ENCODE data around the gene PARK7. TPM values are rescaled to one million over a fixed set of nuclear protein-coding genes. Genes with fewer than 3 reads are reported as not detected.
"Not testable (repeated sequence)": the region's sequence is repeated elsewhere in the genome, so short reads cannot be mapped to it uniquely, and the experiment has no call there.

The PARK7 gene
- total RNA-seq, 1 donor from 2014 or later = 187 TPM

DNA sequence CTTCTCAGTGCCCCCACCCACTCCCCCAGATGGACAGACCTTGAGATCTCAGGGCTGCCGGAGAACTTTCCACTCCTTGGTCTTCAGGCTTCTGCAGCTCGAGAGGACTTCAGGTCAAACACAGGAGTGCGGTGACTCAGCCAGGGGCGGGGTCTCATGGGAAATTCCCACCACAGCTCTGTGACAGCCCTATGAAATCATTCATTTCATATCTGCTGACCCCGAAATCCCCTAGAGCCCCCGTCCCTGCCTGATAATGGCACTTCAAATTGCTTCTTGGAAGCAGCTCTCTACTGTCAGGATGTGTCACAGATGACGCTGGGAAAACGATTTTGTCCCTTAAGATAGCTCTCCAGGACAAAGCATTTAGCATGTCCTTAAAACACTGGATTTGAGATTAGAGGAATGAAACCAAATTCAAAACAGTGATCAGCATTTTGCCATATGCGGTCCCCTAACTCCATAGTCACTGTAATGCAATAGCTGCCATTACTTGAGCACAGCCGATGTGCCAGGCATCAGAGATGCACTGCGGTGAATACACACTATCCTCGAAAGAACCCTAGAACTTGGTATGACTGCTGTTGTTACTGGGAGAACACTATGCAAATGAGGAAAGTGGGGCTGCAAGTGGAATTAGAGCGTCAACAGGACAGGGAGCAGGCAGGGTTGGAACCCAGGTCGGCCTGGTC, 20.6 kb upstream of the PARK7 start, which contains the start of gene TNFRSF9:
Gene TNFRSF9, minus strand, starts transcription at position 95 of the 692 bp plus-strand sequence. CDS start 845 bp downstream, outside the sequence.
- H3K27me3 Mint-ChIP-seq (ENCODE audit: low read depth) = peaks cover 60% of the 10 kb centered on the region
- TF ChIP-seq, protein P1, sequence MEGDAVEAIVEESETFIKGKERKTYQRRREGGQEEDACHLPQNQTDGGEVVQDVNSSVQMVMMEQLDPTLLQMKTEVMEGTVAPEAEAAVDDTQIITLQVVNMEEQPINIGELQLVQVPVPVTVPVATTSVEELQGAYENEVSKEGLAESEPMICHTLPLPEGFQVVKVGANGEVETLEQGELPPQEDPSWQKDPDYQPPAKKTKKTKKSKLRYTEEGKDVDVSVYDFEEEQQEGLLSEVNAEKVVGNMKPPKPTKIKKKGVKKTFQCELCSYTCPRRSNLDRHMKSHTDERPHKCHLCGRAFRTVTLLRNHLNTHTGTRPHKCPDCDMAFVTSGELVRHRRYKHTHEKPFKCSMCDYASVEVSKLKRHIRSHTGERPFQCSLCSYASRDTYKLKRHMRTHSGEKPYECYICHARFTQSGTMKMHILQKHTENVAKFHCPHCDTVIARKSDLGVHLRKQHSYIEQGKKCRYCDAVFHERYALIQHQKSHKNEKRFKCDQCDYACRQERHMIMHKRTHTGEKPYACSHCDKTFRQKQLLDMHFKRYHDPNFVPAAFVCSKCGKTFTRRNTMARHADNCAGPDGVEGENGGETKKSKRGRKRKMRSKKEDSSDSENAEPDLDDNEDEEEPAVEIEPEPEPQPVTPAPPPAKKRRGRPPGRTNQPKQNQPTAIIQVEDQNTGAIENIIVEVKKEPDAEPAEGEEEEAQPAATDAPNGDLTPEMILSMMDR (IDR thresholded peaks at IDR 0.05; ENCODE audit: unreplicated experiment) = no peak
- no peak for DNase-seq (ENCODE audit: low spot score in 2 of 2, unreplicated experiment in 2 of 2)
- H3K36me3 Mint-ChIP-seq = no peaks in the 10 kb centered on the region
- peak within 1 kb of the TSS; percentile 49 for H3K4me3 Mint-ChIP-seq
- H3K4me1 Mint-ChIP-seq = peaks cover 27% of the 10 kb centered on the region
- no peak within 1 kb of the TSS for H3K27ac Mint-ChIP-seq
- no peaks in the 10 kb centered on the region for H3K9me3 Mint-ChIP-seq

DNA sequence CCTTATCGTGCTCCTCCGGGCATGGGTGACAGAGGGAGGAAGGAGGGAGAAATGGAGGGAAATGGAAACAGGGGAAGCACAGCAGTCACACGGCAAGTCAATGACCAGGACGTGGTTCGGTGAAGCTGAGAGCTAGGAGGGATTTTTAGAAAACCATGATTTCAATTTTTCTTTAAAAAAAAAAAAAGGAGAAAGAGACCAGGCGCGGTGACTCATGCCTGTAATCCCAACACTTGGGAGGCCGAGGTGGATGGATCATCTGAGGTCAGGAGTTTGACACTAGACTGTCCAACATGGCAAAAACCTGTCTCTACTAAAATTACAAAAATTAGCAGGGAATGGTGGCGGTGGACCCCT, 20.1 kb upstream of the PARK7 start:
- Mint-ChIP-seq H3K4me3 (peak overlapping the region; percentile 13), H3K27ac (no peak overlapping the region), H3K4me1 (peaks cover 27% of the 10 kb centered on the region), H3K9me3 (no peaks in the 10 kb centered on the region), H3K36me3 (no peaks in the 10 kb centered on the region), H3K27me3 (ENCODE audit: low read depth) (peaks cover 60% of the 10 kb centered on the region)
- DNase-seq (ENCODE audit: low spot score in 2 of 2, unreplicated experiment in 2 of 2) = no peak
- TF ChIP-seq, protein P1 (IDR thresholded peaks at IDR 0.05; ENCODE audit: unreplicated experiment) = no peak

DNA sequence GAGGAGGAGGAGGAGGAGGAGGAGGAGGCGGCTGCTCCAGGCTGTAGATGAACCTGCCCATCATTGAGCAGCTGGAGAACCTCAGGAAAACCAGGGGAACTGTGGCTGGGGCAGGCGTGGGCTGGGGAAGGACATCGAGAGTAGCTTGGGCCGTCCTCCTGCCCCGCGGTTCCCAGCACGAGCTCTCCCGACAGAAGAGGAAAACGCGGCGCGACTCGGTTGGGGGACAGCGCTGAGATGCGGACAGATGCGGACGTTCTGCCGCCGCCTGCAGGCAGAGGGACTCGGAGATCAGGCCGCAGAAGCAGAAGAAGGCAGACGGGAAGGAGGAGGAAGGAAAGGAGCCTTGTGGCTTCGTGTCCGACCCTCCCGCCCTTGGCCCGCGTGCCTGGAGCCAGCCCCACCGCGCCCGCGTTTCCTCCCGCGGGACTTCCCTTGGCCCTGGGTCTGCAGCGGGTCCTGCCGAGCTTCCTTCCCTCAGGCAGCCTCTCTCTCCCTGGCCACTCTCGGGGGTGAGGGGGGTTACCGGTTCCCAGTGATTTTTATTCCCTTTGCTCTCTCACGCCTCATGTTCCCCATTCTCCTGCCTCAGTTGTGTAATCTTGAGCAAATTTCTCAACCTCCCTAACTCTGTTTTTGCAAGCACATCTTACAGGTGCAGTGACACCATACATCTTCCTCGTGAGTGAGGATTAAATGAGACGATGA, 19.1 kb upstream of the PARK7 start:
- Mint-ChIP-seq H3K4me3 (peak overlapping the region; percentile 49), H3K27ac (no peak overlapping the region), H3K27me3 (ENCODE audit: low read depth) (peaks cover 55% of the 10 kb centered on the region), H3K4me1 (peaks cover 27% of the 10 kb centered on the region), H3K36me3 (no peaks in the 10 kb centered on the region), H3K9me3 (no peaks in the 10 kb centered on the region)
- peak; percentile 31 to 71 for DNase-seq (ENCODE audit: low spot score in 2 of 2, unreplicated experiment in 2 of 2)
- TF ChIP-seq, protein P1 (IDR thresholded peaks at IDR 0.05; ENCODE audit: unreplicated experiment) = no peak

DNA sequence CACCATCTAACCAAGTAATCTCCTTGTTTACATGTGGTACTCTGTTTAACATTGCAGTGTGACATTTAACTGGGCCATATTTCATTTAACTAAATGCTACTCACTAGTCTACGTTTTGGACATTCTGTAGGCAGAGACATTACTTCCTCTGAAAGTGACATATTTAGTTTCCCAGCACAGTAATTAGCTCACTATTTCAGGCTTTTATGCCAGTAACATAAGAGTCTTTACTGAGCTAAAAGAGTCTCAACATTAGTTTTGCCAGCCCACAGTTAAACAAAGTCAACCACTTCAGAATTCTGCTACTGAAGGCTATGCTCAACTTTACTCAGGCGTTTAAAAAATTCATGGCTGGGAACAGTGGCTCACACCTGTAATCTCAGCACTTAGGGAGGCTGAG, 18.3 kb upstream of the PARK7 start:
- Mint-ChIP-seq H3K27me3 (ENCODE audit: low read depth) (peaks cover 48% of the 10 kb centered on the region), H3K36me3 (no peaks in the 10 kb centered on the region), H3K4me1 (peaks cover 24% of the 10 kb centered on the region), H3K4me3 (no peak overlapping the region), H3K27ac (no peak overlapping the region), H3K9me3 (no peaks in the 10 kb centered on the region)
- TF ChIP-seq, protein P1 (IDR thresholded peaks at IDR 0.05; ENCODE audit: unreplicated experiment) = no peak
- no peak for DNase-seq (ENCODE audit: low spot score in 2 of 2, unreplicated experiment in 2 of 2)

DNA sequence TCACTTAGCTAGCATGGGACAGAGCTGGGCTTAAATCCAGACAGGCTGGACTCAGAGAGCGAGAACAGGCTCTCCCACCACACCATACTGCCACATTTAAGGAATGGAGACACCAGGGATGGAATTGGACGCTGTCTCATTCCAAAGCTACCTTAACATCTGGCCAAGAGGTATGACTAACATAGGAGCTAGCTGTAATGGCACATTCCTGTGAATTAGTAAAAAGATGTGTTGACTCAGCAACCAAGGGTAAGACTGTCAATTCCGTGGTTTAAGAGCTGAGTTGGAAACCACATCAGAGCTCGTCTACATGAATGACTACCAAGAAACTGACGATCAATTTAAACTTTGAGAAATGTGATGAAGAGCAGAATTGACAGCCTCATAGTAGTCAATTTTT, 12.6 kb upstream of the PARK7 start:
- peaks cover 3% of the 10 kb centered on the region for H3K9me3 Mint-ChIP-seq
- no peak overlapping the region for H3K27ac Mint-ChIP-seq
- no peaks in the 10 kb centered on the region for H3K4me1 Mint-ChIP-seq
- DNase-seq (ENCODE audit: low spot score in 2 of 2, unreplicated experiment in 2 of 2) = no peak
- H3K4me3 Mint-ChIP-seq = no peak overlapping the region
- H3K27me3 Mint-ChIP-seq (ENCODE audit: low read depth) = no peaks in the 10 kb centered on the region
- TF ChIP-seq, protein P1 (IDR thresholded peaks at IDR 0.05; ENCODE audit: unreplicated experiment) = no peak
- H3K36me3 Mint-ChIP-seq = no peaks in the 10 kb centered on the region

GRCh38 chr1:7952791-7953190, 8.7 kb upstream of the PARK7 start:
- not testable (repeated sequence) for H3K27me3 Mint-ChIP-seq (ENCODE audit: low read depth); H3K4me1 Mint-ChIP-seq; H3K4me3 Mint-ChIP-seq; DNase-seq (ENCODE audit: low spot score in 2 of 2, unreplicated experiment in 2 of 2); H3K27ac Mint-ChIP-seq; H3K9me3 Mint-ChIP-seq; H3K36me3 Mint-ChIP-seq

Data from mesothelial cell of epicardium (in vitro differentiated cells).